Stomach (tissue), 4 donors: ENCODE results near the gene RASIP1.

Experiments used
- EP300 ChIP-seq: sonication (generic); formaldehyde crosslinking; IDR thresholded peaks from one replicate; pipeline ENCODE4 v1.6.1; 2017; ENCODE audit warnings: antibody characterized with exemption
- POLR2A ChIP-seq, 4 donors: fragments of 450-650 bp; IDR thresholded peaks; one replicate each; pipeline ENCODE4 v1.6.1; 2016; ENCODE audit warnings: antibody characterized with exemption in 4 of 4, control low read depth in 2 of 4, mild to moderate bottlenecking in 1 of 4, moderate library complexity in 1 of 4
- TF ChIP-seq, protein P1 (sequence below), 7 experiments: fragments of 450-650 bp in 4 of 7; fragments of 200-600 bp in 3 of 7; sonication (generic) in 3 of 7; IDR thresholded peaks; one replicate each; pipeline ENCODE4 v1.5.1; 2016 to 2019; ENCODE audit warnings: antibody characterized with exemption in 7 of 7, control low read depth in 2 of 7, mild to moderate bottlenecking in 1 of 7

- TF ChIP-seq, protein P1, sequence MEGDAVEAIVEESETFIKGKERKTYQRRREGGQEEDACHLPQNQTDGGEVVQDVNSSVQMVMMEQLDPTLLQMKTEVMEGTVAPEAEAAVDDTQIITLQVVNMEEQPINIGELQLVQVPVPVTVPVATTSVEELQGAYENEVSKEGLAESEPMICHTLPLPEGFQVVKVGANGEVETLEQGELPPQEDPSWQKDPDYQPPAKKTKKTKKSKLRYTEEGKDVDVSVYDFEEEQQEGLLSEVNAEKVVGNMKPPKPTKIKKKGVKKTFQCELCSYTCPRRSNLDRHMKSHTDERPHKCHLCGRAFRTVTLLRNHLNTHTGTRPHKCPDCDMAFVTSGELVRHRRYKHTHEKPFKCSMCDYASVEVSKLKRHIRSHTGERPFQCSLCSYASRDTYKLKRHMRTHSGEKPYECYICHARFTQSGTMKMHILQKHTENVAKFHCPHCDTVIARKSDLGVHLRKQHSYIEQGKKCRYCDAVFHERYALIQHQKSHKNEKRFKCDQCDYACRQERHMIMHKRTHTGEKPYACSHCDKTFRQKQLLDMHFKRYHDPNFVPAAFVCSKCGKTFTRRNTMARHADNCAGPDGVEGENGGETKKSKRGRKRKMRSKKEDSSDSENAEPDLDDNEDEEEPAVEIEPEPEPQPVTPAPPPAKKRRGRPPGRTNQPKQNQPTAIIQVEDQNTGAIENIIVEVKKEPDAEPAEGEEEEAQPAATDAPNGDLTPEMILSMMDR (IDR thresholded peaks at IDR 0.05) = no peak
- TF ChIP-seq POLR2A (IDR thresholded peaks at IDR 0.05) (no peak), EP300 (no peak)
These were observed 5.8 kb downstream of the RASIP1 start for GRCh38 chr19:48734625-48735024.
